ENCODE results near the gene AHDC1.

AHDC1 gene

GRCh38 chr1:27517301-27517700 lies 86.6 kb downstream of the AHDC1 start:
- TF ChIP-seq CTCF (IDR thresholded peaks at IDR 0.05), result no peak
- H3K27ac ChIP-seq, result no peak overlapping the region

GRCh38 chr1:27515626-27516025 lies 88.3 kb downstream of the AHDC1 start:
- no peaks in the 10 kb centered on the region for H3K27me3 ChIP-seq

More at GRCh38 chr1:27517301-27517700, 86.6 kb downstream of the AHDC1 start:
- Histone ChIP-seq H3K27me3 (peaks cover 14% of the 10 kb centered on the region), H3K4me1 (ENCODE audit: control insufficient read depth in 1 of 2, insufficient read depth in 1 of 2, low read depth in 1 of 2, low read length in 1 of 2) (no peaks in the 10 kb centered on the region), H3K4me3 (ENCODE audit: low read depth in 1 of 2, low read length in 1 of 2) (no peak overlapping the region), H3K9me3 (no peaks in the 10 kb centered on the region), H3K36me3 (no peaks in the 10 kb centered on the region)

GRCh38 chr1:27513958-27514357 lies 90.0 kb downstream of the AHDC1 start:
- no peak for TF ChIP-seq CTCF (IDR thresholded peaks at IDR 0.05)
- no peaks in the 10 kb centered on the region for H3K9me3 ChIP-seq
- H3K27ac ChIP-seq, result no peak overlapping the region
- H3K4me1 ChIP-seq (ENCODE audit: control insufficient read depth in 1 of 2, insufficient read depth in 1 of 2, low read depth in 1 of 2, low read length in 1 of 2), result no peaks in the 10 kb centered on the region
- H3K36me3 ChIP-seq, result no peaks in the 10 kb centered on the region
- no peak overlapping the region for H3K4me3 ChIP-seq (ENCODE audit: low read depth in 1 of 2, low read length in 1 of 2)
- H3K27me3 ChIP-seq, result no peaks in the 10 kb centered on the region

More at GRCh38 chr1:27515626-27516025, 88.3 kb downstream of the AHDC1 start:
- no peak overlapping the region for H3K27ac ChIP-seq
- TF ChIP-seq CTCF (IDR thresholded peaks at IDR 0.05), result no peak
- H3K4me1 ChIP-seq (ENCODE audit: control insufficient read depth in 1 of 2, insufficient read depth in 1 of 2, low read depth in 1 of 2, low read length in 1 of 2), result no peaks in the 10 kb centered on the region
- H3K36me3 ChIP-seq, result no peaks in the 10 kb centered on the region
- H3K4me3 ChIP-seq (ENCODE audit: low read depth in 1 of 2, low read length in 1 of 2), result no peak overlapping the region
- no peaks in the 10 kb centered on the region for H3K9me3 ChIP-seq

- H3K4me1 ChIP-seq (ENCODE audit: control insufficient read depth in 1 of 2, insufficient read depth in 1 of 2, low read depth in 1 of 2, low read length in 1 of 2), result no peaks in the 10 kb centered on the region
- H3K36me3 ChIP-seq, result no peaks in the 10 kb centered on the region
- H3K27me3 ChIP-seq, result no peaks in the 10 kb centered on the region
- TF ChIP-seq CTCF (IDR thresholded peaks at IDR 0.05), result no peak
- no peak overlapping the region for H3K4me3 ChIP-seq (ENCODE audit: low read depth in 1 of 2, low read length in 1 of 2)
- no peak overlapping the region for H3K27ac ChIP-seq
- H3K9me3 ChIP-seq, result no peaks in the 10 kb centered on the region
Measured at GRCh38 chr1:27513528-27513927, 90.4 kb downstream of the AHDC1 start.

GRCh38 chr1:27509127-27510080 lies 94.5 kb downstream of the AHDC1 start:
- no peaks in the 10 kb centered on the region for H3K9me3 ChIP-seq
- H3K36me3 ChIP-seq, result no peaks in the 10 kb centered on the region
- no peaks in the 10 kb centered on the region for H3K27me3 ChIP-seq
- H3K4me3 ChIP-seq (ENCODE audit: low read depth in 1 of 2, low read length in 1 of 2), result no peak overlapping the region
- TF ChIP-seq CTCF (IDR thresholded peaks at IDR 0.05), result no peak
- no peaks in the 10 kb centered on the region for H3K4me1 ChIP-seq (ENCODE audit: control insufficient read depth in 1 of 2, insufficient read depth in 1 of 2, low read depth in 1 of 2, low read length in 1 of 2)
- H3K27ac ChIP-seq, result no peak overlapping the region
